Colonic mucosa (tissue), 4 donors: ENCODE results near the gene CCDC192. TPM values are rescaled to one million over a fixed set of nuclear protein-coding genes. Genes with fewer than 3 reads are reported as not detected.

Experiments used
- DNase-seq: peaks from one replicate; pipeline ENCODE4 v3.0.0-alpha.2; 2020
- H3K27ac ChIP-seq: fragments of 200-600 bp; one replicate; pipeline ENCODE4 v1.8.0; 2021
- H3K27me3 ChIP-seq: fragments of 200-600 bp; one replicate; pipeline ENCODE4 v1.8.0; 2021
- H3K36me3 ChIP-seq: fragments of 200-600 bp; one replicate; pipeline ENCODE4 v1.8.0; 2021
- H3K4me1 ChIP-seq: fragments of 200-600 bp; one replicate; pipeline ENCODE4 v1.8.0; 2021; ENCODE audit warnings: mild to moderate bottlenecking
- H3K4me3 ChIP-seq: fragments of 200-600 bp; one replicate; pipeline ENCODE4 v1.8.0; 2021
- H3K9ac ChIP-seq, 2 donors: one replicate each; pipeline ENCODE4 v1.7.0; 2013; ENCODE audit warnings: control low read depth in 2 of 2, low read depth in 2 of 2, low read length in 2 of 2
- H3K9me3 ChIP-seq: fragments of 200-600 bp; one replicate; pipeline ENCODE4 v1.8.0; 2021
- intact Hi-C: fragments of 100-400 bp; cut with DNase I; formaldehyde crosslinking; loops from one replicate; pipeline ENCODE4 v1.14.1; 2022
- total RNA-seq, 2 donors: library from RNA; stranded (reverse); fragmentation: NEBNext Ultra II Directional in 1 of 2; extraction: Animal tissue kit (Norgen Biotek cat#: 25700) in 1 of 2; gene quantifications; one replicate each; pipeline ENCODE4 v1.2.1, GENCODE V29; 2021
- TF ChIP-seq, protein P1 (sequence below): fragments of 200-600 bp; IDR thresholded peaks from one replicate; pipeline ENCODE4 v1.8.0; 2022; ENCODE audit warnings: antibody characterized with exemption, mild to moderate bottlenecking
- donor health status: healthy.
- donor health status: DM: no; HTN: no; CAD: no.
- donor health status: DM: no; HTN: no; CAD: no.

CCDC192 gene
- total RNA-seq, 2 donors from 2014 or later, result not detected

- no peaks in the 10 kb centered on the region for H3K36me3 ChIP-seq
- DNase-seq, result no peak
- H3K27ac ChIP-seq, result no peak overlapping the region
- H3K4me1 ChIP-seq, result peaks cover 4% of the 10 kb centered on the region
- intact Hi-C loops, result no loop called here
- TF ChIP-seq, protein P1, sequence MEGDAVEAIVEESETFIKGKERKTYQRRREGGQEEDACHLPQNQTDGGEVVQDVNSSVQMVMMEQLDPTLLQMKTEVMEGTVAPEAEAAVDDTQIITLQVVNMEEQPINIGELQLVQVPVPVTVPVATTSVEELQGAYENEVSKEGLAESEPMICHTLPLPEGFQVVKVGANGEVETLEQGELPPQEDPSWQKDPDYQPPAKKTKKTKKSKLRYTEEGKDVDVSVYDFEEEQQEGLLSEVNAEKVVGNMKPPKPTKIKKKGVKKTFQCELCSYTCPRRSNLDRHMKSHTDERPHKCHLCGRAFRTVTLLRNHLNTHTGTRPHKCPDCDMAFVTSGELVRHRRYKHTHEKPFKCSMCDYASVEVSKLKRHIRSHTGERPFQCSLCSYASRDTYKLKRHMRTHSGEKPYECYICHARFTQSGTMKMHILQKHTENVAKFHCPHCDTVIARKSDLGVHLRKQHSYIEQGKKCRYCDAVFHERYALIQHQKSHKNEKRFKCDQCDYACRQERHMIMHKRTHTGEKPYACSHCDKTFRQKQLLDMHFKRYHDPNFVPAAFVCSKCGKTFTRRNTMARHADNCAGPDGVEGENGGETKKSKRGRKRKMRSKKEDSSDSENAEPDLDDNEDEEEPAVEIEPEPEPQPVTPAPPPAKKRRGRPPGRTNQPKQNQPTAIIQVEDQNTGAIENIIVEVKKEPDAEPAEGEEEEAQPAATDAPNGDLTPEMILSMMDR, result no peak
- H3K4me3 ChIP-seq, result no peak overlapping the region
- H3K9me3 ChIP-seq, result no peaks in the 10 kb centered on the region
- no peak overlapping the region for H3K9ac ChIP-seq
- H3K27me3 ChIP-seq, result no peaks in the 10 kb centered on the region
These were observed 239.8 kb downstream of the CCDC192 start for GRCh38 chr5:127943061-127943371.

DNA sequence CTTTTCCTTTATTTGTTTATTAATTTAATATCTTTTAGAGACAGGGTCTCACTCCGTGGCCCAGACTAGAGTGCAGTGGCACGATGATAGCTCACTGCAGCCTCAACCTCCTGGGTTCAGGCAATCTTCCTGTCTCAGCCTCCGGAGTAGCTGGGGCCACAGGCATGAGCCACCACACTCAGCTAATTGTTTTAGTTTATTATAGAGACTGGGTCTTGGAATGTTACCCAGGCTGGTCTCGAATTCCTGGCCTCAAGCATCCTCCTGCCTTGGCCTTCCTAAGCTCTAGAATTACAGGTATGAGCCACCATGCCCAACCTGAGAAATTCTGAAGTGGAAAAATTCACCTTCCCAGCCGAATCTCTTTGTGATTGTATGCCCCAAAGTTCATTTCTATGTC lies 240.9 kb downstream of the CCDC192 start:
- intact Hi-C loops, result no loop called here
- no peak overlapping the region for H3K27ac ChIP-seq

GRCh38 chr5:127947941-127948340 lies 244.8 kb downstream of the CCDC192 start:
- Histone ChIP-seq H3K27me3 (no peaks in the 10 kb centered on the region), H3K9me3 (no peaks in the 10 kb centered on the region), H3K27ac (no peak overlapping the region), H3K4me1 (no peaks in the 10 kb centered on the region), H3K9ac (no peak overlapping the region), H3K36me3 (no peaks in the 10 kb centered on the region), H3K4me3 (no peak overlapping the region)
- no peak for DNase-seq
- intact Hi-C loops, result no loop called here
- TF ChIP-seq, protein P1, result no peak

More for the DNA sequence above, 240.9 kb downstream of the CCDC192 start:
- TF ChIP-seq, protein P1, result no peak
- no peaks in the 10 kb centered on the region for H3K36me3 ChIP-seq
- no peaks in the 10 kb centered on the region for H3K9me3 ChIP-seq
- H3K4me1 ChIP-seq, result peaks cover 4% of the 10 kb centered on the region
- H3K4me3 ChIP-seq, result no peak overlapping the region
- no peak overlapping the region for H3K9ac ChIP-seq
- no peak for DNase-seq
- H3K27me3 ChIP-seq, result no peaks in the 10 kb centered on the region

GRCh38 chr5:127950707-127951391 lies 247.7 kb downstream of the CCDC192 start:
- TF ChIP-seq, protein P1, result no peak
- Histone ChIP-seq H3K27ac (peak overlapping the region; percentile 65), H3K9ac (no peak overlapping the region), H3K36me3 (no peaks in the 10 kb centered on the region), H3K27me3 (no peaks in the 10 kb centered on the region), H3K4me3 (no peak overlapping the region), H3K4me1 (no peaks in the 10 kb centered on the region), H3K9me3 (no peaks in the 10 kb centered on the region)
- intact Hi-C loops, result loop anchor here (10.0 kb wide), 1 partner anchor 134 kb away; the partner anchor contains the start of gene SLC12A2
- DNase-seq, result no peak

- H3K4me3 ChIP-seq, result no peak overlapping the region
- no peak overlapping the region for H3K9ac ChIP-seq
- no peaks in the 10 kb centered on the region for H3K4me1 ChIP-seq
- no peaks in the 10 kb centered on the region for H3K27me3 ChIP-seq
- no peak for DNase-seq
- H3K9me3 ChIP-seq, result no peaks in the 10 kb centered on the region
- H3K36me3 ChIP-seq, result no peaks in the 10 kb centered on the region
- H3K27ac ChIP-seq, result no peak overlapping the region
- intact Hi-C loops, result loop anchor here (10.0 kb wide), 1 partner anchor 133 kb away; the partner anchor contains the start of gene SLC12A2
- TF ChIP-seq, protein P1, result no peak
These were observed 248.6 kb downstream of the CCDC192 start for GRCh38 chr5:127951791-127952190.
